Astrocyte (in vitro differentiated cells and primary cell): Measurements from ENCODE around the gene PI4KA. TPM values are rescaled to one million over a fixed set of nuclear protein-coding genes. Genes with fewer than 3 reads are reported as not detected.
"Not testable (repeated sequence)": the region's sequence is repeated elsewhere in the genome, so short reads cannot be mapped to it uniquely, and the experiment has no call there.

Source experiments
- DNase-seq: peaks from one replicate; pipeline ENCODE4 v3.0.0-alpha.2; 2010; ENCODE audit warnings: low read depth
- FAIRE-seq: peaks from 2 replicates; lab custom pipeline; 2011; peaks lifted over from hg19 to GRCh38; lab: Jason Lieb, UNC
- H2AFZ ChIP-seq: 2 replicates; pipeline ENCODE4 v1.6.0; 2012; ENCODE audit warnings: low read depth, low read length, inconsistent platforms
- H3K27ac ChIP-seq: 2 replicates; pipeline ENCODE4 v1.5.1; 2011; ENCODE audit warnings: low read depth, low read length, inconsistent platforms
- H3K27me3 ChIP-seq: 2 replicates; pipeline ENCODE4 v1.6.0; 2011; ENCODE audit warnings: low read length, inconsistent platforms; ENCODE audit not compliant: insufficient read depth
- H3K36me3 ChIP-seq: 2 replicates; pipeline ENCODE4 v1.5.1; 2011; ENCODE audit warnings: low read length, inconsistent platforms; ENCODE audit not compliant: insufficient read depth
- H3K4me1 ChIP-seq: 2 replicates; pipeline ENCODE4 v1.5.1; 2011; ENCODE audit warnings: low read length, inconsistent platforms; ENCODE audit not compliant: insufficient read depth
- H3K4me2 ChIP-seq: 2 replicates; pipeline ENCODE4 v1.6.0; 2012; ENCODE audit warnings: low read length, inconsistent platforms
- H3K4me3 ChIP-seq: 2 replicates; pipeline ENCODE4 v1.5.1; 2011; ENCODE audit warnings: low read depth, mild to moderate bottlenecking, low read length, inconsistent platforms; ENCODE audit not compliant: insufficient read depth
- H3K79me2 ChIP-seq: 2 replicates; pipeline ENCODE4 v1.6.0; 2012; ENCODE audit warnings: mild to moderate bottlenecking, low read length, inconsistent platforms; ENCODE audit not compliant: insufficient read depth
- H3K9ac ChIP-seq: 2 replicates; pipeline ENCODE4 v1.6.0; 2012; ENCODE audit warnings: mild to moderate bottlenecking, low read length, inconsistent platforms
- H3K9me3 ChIP-seq: 2 replicates; pipeline ENCODE4 v1.5.1; 2012; ENCODE audit warnings: low read depth, mild to moderate bottlenecking, low read length, inconsistent platforms; ENCODE audit not compliant: insufficient read depth
- H4K20me1 ChIP-seq: 2 replicates; pipeline ENCODE4 v1.6.0; 2012; ENCODE audit warnings: low read length, inconsistent platforms; ENCODE audit not compliant: insufficient read depth
- H3K27ac Mint-ChIP-seq: one replicate; pipeline ENCODE4 v1.8.0; 2021; ENCODE audit warnings: mild to moderate bottlenecking, mixed read lengths; ENCODE audit not compliant: unreplicated experiment
- H3K27me3 Mint-ChIP-seq: one replicate; pipeline ENCODE4 v1.8.0; 2021; ENCODE audit warnings: low read depth, mixed read lengths; ENCODE audit not compliant: unreplicated experiment
- H3K36me3 Mint-ChIP-seq: one replicate; pipeline ENCODE4 v1.8.0; 2021; ENCODE audit warnings: low read depth, mixed read lengths; ENCODE audit not compliant: unreplicated experiment
- H3K4me1 Mint-ChIP-seq: one replicate; pipeline ENCODE4 v1.8.0; 2021; ENCODE audit warnings: low read depth, mixed read lengths; ENCODE audit not compliant: unreplicated experiment
- H3K4me3 Mint-ChIP-seq: one replicate; pipeline ENCODE4 v1.8.0; 2021; ENCODE audit warnings: mild to moderate bottlenecking, moderate library complexity, mixed read lengths; ENCODE audit not compliant: unreplicated experiment
- H3K9me3 Mint-ChIP-seq: one replicate; pipeline ENCODE4 v1.8.0; 2021; ENCODE audit warnings: mild to moderate bottlenecking, mixed read lengths; ENCODE audit not compliant: unreplicated experiment
- EZH2 ChIP-seq: IDR thresholded peaks from 2 replicates; pipeline ENCODE4 v1.6.1; 2012; ENCODE audit warnings: mild to moderate bottlenecking, low read length, inconsistent platforms; ENCODE audit not compliant: insufficient read depth
- total RNA-seq: library from RNA; stranded (reverse); gene quantifications from 2 replicates; pipeline ENCODE4 v1.2.1, GENCODE V29; 2021
- TF ChIP-seq, protein P1 (sequence below): IDR thresholded peaks from 2 replicates; pipeline ENCODE4 v1.5.1; 2011; ENCODE audit warnings: low read depth, mild to moderate bottlenecking, inconsistent platforms, low read length, moderate library complexity; ENCODE audit not compliant: insufficient read depth

Gene PI4KA
- total RNA-seq, 1 donor from 2014 or later = 35.9 TPM

DNA sequence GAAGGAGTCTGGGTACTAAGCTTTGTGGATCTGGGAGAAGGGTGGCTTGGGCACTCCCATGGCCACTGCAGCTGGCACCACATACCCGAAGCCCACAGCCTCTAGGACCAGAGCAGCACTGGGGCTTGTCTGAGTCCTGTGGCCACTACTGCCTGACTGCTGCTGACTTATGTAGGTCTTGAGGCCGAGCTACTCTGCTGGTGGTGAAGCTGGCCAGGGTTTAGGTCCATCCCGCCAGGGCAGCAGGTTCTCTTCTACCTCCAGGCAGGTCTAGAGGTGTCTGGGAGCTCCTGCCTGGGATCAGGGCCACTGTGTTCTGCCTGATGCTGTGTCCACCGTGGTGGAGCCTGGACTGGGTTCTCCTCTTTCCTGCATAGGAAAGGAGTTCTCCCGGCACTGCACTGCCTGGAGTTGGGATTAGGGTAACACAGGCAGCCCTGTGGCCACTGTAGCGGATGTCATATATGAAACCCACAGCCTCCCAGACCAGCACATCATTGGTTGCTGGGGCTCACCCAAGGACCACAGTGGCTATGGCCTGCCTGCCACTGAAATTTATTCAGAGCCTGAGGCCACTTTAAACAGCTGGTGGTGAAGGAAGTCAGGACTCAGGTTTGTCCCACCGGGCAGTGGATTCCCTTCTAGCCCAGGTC is 194.5 kb downstream of the PI4KA start:
- Mint-ChIP-seq H3K4me3 (no peak overlapping the region), H3K9me3 (no peaks in the 10 kb centered on the region), H3K27me3 (peaks cover 6% of the 10 kb centered on the region), H3K4me1 (no peaks in the 10 kb centered on the region), H3K27ac (no peak overlapping the region), H3K36me3 (no peaks in the 10 kb centered on the region)
- no peak overlapping the region for H3K4me3 ChIP-seq
- no peaks in the 10 kb centered on the region for H3K9me3 ChIP-seq
- no peak for TF ChIP-seq EZH2
- TF ChIP-seq, protein P1, sequence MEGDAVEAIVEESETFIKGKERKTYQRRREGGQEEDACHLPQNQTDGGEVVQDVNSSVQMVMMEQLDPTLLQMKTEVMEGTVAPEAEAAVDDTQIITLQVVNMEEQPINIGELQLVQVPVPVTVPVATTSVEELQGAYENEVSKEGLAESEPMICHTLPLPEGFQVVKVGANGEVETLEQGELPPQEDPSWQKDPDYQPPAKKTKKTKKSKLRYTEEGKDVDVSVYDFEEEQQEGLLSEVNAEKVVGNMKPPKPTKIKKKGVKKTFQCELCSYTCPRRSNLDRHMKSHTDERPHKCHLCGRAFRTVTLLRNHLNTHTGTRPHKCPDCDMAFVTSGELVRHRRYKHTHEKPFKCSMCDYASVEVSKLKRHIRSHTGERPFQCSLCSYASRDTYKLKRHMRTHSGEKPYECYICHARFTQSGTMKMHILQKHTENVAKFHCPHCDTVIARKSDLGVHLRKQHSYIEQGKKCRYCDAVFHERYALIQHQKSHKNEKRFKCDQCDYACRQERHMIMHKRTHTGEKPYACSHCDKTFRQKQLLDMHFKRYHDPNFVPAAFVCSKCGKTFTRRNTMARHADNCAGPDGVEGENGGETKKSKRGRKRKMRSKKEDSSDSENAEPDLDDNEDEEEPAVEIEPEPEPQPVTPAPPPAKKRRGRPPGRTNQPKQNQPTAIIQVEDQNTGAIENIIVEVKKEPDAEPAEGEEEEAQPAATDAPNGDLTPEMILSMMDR = no peak
- FAIRE-seq (no peak), DNase-seq (no peak)
- no peak overlapping the region for H2AFZ ChIP-seq
- H3K36me3 ChIP-seq = no peaks in the 10 kb centered on the region
- H3K27me3 ChIP-seq = peaks cover 7% of the 10 kb centered on the region
- no peak overlapping the region for H3K9ac ChIP-seq
- H3K27ac ChIP-seq = no peak overlapping the region
- no peaks in the 10 kb centered on the region for H3K79me2 ChIP-seq
- no peaks in the 10 kb centered on the region for H3K4me1 ChIP-seq
- no peak overlapping the region for H3K4me2 ChIP-seq
- no peaks in the 10 kb centered on the region for H4K20me1 ChIP-seq

DNA sequence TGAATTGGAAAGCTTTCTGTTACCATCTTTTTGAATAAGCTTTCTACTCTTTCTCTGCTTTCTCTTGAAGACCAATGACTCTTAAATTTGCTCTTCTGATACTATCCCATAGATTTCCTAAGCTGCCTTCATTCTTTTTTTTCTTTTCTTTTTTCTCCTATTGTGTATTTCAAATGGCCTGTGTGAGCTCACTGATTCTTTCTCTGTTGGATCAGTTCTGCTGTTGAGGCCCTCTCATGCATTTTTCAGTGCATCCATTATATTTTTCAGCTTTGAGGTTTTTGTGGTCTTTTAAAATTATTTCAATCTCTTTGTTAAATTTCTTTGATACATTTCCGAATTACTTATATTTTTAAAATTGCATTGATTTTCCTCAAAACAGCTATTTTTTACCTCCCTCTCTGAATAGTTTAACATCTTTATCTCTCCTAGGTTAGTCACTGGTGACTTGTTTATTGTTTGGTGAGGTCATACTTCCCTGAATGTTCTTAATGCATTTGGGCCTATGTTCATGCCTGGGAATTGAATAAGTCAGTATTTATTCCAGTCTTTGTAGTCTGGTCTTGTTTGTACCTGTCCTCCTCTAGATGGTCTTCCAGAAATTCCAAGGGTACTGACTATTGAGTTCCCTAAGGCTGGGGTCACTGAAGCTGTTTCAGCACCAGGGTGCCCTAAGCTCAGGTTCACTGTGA is 195.3 kb downstream of the PI4KA start:
- Mint-ChIP-seq H3K4me1 (no peaks in the 10 kb centered on the region), H3K27me3 (peaks cover 12% of the 10 kb centered on the region), H3K36me3 (no peaks in the 10 kb centered on the region), H3K9me3 (no peaks in the 10 kb centered on the region), H3K27ac (no peak overlapping the region), H3K4me3 (no peak overlapping the region)
- FAIRE-seq (no peak), DNase-seq (no peak)
- Histone ChIP-seq H3K27me3 (peaks cover 10% of the 10 kb centered on the region), H3K79me2 (no peaks in the 10 kb centered on the region), H2AFZ (no peak overlapping the region), H3K4me1 (no peaks in the 10 kb centered on the region), H3K27ac (no peak overlapping the region), H3K9ac (no peak overlapping the region), H3K36me3 (no peaks in the 10 kb centered on the region), H3K4me2 (no peak overlapping the region), H4K20me1 (no peaks in the 10 kb centered on the region), H3K4me3 (no peak overlapping the region), H3K9me3 (no peaks in the 10 kb centered on the region)
- TF ChIP-seq, protein P1 = no peak
- no peak for TF ChIP-seq EZH2

DNA sequence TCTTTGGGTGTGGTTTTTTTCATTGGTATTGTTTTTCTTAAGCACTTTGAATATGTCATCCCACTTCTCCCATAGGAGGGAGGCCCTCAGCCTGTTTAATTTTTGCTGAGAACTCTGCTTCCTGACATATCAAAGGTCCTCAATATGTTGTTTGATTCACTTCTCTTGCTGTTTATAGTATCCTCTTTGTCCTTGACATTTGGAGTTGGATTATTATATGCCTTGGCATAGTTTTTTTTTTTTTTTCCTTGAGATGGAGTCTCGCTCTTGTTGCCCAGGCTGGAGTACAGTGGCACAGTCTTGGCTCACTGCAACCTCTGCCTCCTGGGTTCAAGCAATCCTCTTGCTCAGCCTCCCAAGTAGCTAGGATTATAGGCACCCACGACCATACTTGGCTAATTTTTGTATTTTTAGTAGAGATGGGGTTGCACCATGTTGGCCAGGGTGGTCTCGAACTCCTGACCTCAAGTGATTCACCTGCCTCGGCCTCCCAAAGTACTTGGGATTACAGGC is 196.0 kb downstream of the PI4KA start:
- H3K27ac ChIP-seq, H3K4me3 Mint-ChIP-seq, H3K9me3 Mint-ChIP-seq, H3K4me3 ChIP-seq, H2AFZ ChIP-seq, H3K27me3 ChIP-seq, H3K79me2 ChIP-seq, H3K9me3 ChIP-seq, H4K20me1 ChIP-seq, H3K4me1 Mint-ChIP-seq, FAIRE-seq, H3K27ac Mint-ChIP-seq, H3K36me3 ChIP-seq, H3K9ac ChIP-seq, H3K36me3 Mint-ChIP-seq, H3K4me2 ChIP-seq, H3K4me1 ChIP-seq, DNase-seq: not testable (repeated sequence)
- H3K27me3 Mint-ChIP-seq = peaks cover 18% of the 10 kb centered on the region
